Suprapubic skin (tissue), 4 donors: ENCODE results near the gene GMPPB. TPM values are rescaled to one million over a fixed set of nuclear protein-coding genes. Genes with fewer than 3 reads are reported as not detected.

Source experiments
- DNase-seq, 2 donors: peaks; one replicate each; pipeline ENCODE4 v3.0.0-alpha.2; 2019; ENCODE audit warnings: low spot score in 2 of 2
- H3K27ac ChIP-seq: fragments of 200-600 bp; sonication (generic); one replicate; pipeline ENCODE4 v1.5.1; 2019
- H3K27me3 ChIP-seq: fragments of 200-600 bp; sonication (generic); one replicate; pipeline ENCODE4 v1.5.1; 2019
- H3K36me3 ChIP-seq: fragments of 200-600 bp; sonication (generic); one replicate; pipeline ENCODE4 v1.5.1; 2019
- H3K4me1 ChIP-seq: fragments of 200-600 bp; sonication (generic); one replicate; pipeline ENCODE4 v1.5.1; 2019
- H3K4me3 ChIP-seq: fragments of 200-600 bp; sonication (generic); one replicate; pipeline ENCODE4 v1.5.1; 2019; ENCODE audit warnings: mild to moderate bottlenecking
- H3K9me3 ChIP-seq: fragments of 200-600 bp; sonication (generic); one replicate; pipeline ENCODE4 v1.5.1; 2019
- CTCF ChIP-seq, 2 donors: fragments of 200-600 bp in 1 of 2; fragments of 450-650 bp in 1 of 2; sonication (generic) in 1 of 2; IDR thresholded peaks; one replicate each; pipeline ENCODE4 v1.5.1; 2016 to 2019; ENCODE audit warnings: antibody characterized with exemption in 2 of 2, mild to moderate bottlenecking in 1 of 2, moderate library complexity in 1 of 2
- EP300 ChIP-seq: sonication (generic); formaldehyde crosslinking; IDR thresholded peaks from one replicate; pipeline ENCODE4 v1.6.1; 2017; ENCODE audit warnings: antibody characterized with exemption
- POLR2A ChIP-seq, 2 donors: fragments of 450-650 bp; IDR thresholded peaks; one replicate each; pipeline ENCODE4 v1.6.1; 2017; ENCODE audit warnings: antibody characterized with exemption in 2 of 2, mild to moderate bottlenecking in 2 of 2, moderate library complexity in 2 of 2
- POLR2AphosphoS5 ChIP-seq, 3 donors: sonication (generic); formaldehyde crosslinking; IDR thresholded peaks; one replicate each; pipeline ENCODE4 v1.6.1; 2017; ENCODE audit warnings: antibody characterized with exemption in 3 of 3
- WGBS: methylation state at CpG from one replicate; pipeline ENCODE4 v1.1.5; 2018; 5-methylcytosine and 5-hydroxymethylcytosine counted together
- total RNA-seq, 4 donors: library from RNA; depleted of rRNA; stranded (reverse); fragments of >200 nt; gene quantifications; one replicate each; pipeline ENCODE4 v1.1.0, GENCODE V29; 2016

Gene GMPPB
- total RNA-seq, 4 donors from 2014 or later, result 14.0 to 25.0 (median 17.3) TPM

GRCh38 chr3:49740427-49740826 is 16.7 kb upstream of the GMPPB start:
- H3K4me1 ChIP-seq, result no peaks in the 10 kb centered on the region
- H3K27me3 ChIP-seq, result no peaks in the 10 kb centered on the region
- TF ChIP-seq POLR2A (IDR thresholded peaks at IDR 0.05), result no peak
- no peak for TF ChIP-seq EP300
- no peak for TF ChIP-seq CTCF (IDR thresholded peaks at IDR 0.05)
- TF ChIP-seq POLR2AphosphoS5 (IDR thresholded peaks at IDR 0.05), result no peak
- H3K36me3 ChIP-seq, result peaks cover 39% of the 10 kb centered on the region
- DNase-seq, result no peak
- no peaks in the 10 kb centered on the region for H3K9me3 ChIP-seq
- H3K27ac ChIP-seq, result no peak overlapping the region
- H3K4me3 ChIP-seq, result no peak overlapping the region

GRCh38 chr3:49738067-49738713 is 14.4 kb upstream of the GMPPB start:
- Histone ChIP-seq H3K27me3 (no peaks in the 10 kb centered on the region), H3K27ac (no peak overlapping the region), H3K36me3 (peaks cover 45% of the 10 kb centered on the region), H3K4me3 (no peak overlapping the region), H3K9me3 (no peaks in the 10 kb centered on the region), H3K4me1 (no peaks in the 10 kb centered on the region)
- no peak for DNase-seq
- TF ChIP-seq POLR2A (IDR thresholded peaks at IDR 0.05) (no peak), EP300 (no peak), CTCF (IDR thresholded peaks at IDR 0.05) (no peak), POLR2AphosphoS5 (IDR thresholded peaks at IDR 0.05) (no peak)
- 93% methylated on average over 11 of the region's 11 CpGs for WGBS

- DNase-seq, result no peak
- no peak for TF ChIP-seq POLR2AphosphoS5 (IDR thresholded peaks at IDR 0.05)
- no peak for TF ChIP-seq POLR2A (IDR thresholded peaks at IDR 0.05)
- TF ChIP-seq CTCF (IDR thresholded peaks at IDR 0.05), result no peak
- TF ChIP-seq EP300, result no peak
- WGBS, result 94% methylated on average over 5 of the region's 6 CpGs
- Histone ChIP-seq H3K27me3 (no peaks in the 10 kb centered on the region), H3K9me3 (no peaks in the 10 kb centered on the region), H3K4me1 (no peaks in the 10 kb centered on the region), H3K36me3 (peaks cover 73% of the 10 kb centered on the region), H3K27ac (no peak overlapping the region), H3K4me3 (no peak overlapping the region)
These were observed 11.0 kb upstream of the GMPPB start for GRCh38 chr3:49734752-49735151.

- WGBS, result 89% methylated on average over 1 of the region's 1 CpG
- H3K9me3 ChIP-seq, result no peaks in the 10 kb centered on the region
- TF ChIP-seq EP300, result no peak
- no peak for TF ChIP-seq CTCF (IDR thresholded peaks at IDR 0.05)
- no peak for TF ChIP-seq POLR2A (IDR thresholded peaks at IDR 0.05)
- no peak for TF ChIP-seq POLR2AphosphoS5 (IDR thresholded peaks at IDR 0.05)
- no peak overlapping the region for H3K4me3 ChIP-seq
- no peak overlapping the region for H3K27ac ChIP-seq
- peak in 1 of 2 donors; percentile 35 for DNase-seq
- H3K36me3 ChIP-seq, result peaks cover 74% of the 10 kb centered on the region
- no peaks in the 10 kb centered on the region for H3K4me1 ChIP-seq
- no peaks in the 10 kb centered on the region for H3K27me3 ChIP-seq
These were observed 9.8 kb upstream of the GMPPB start for GRCh38 chr3:49733551-49733950.

GRCh38 chr3:49732597-49732996 is 8.8 kb upstream of the GMPPB start:
- H3K27ac ChIP-seq, result no peak overlapping the region
- no peaks in the 10 kb centered on the region for H3K4me1 ChIP-seq
- WGBS, result 91% methylated on average over 11 of the region's 11 CpGs
- H3K27me3 ChIP-seq, result no peaks in the 10 kb centered on the region
- no peaks in the 10 kb centered on the region for H3K9me3 ChIP-seq
- H3K4me3 ChIP-seq, result no peak overlapping the region
- H3K36me3 ChIP-seq, result peaks cover 70% of the 10 kb centered on the region
- DNase-seq, result peak in 1 of 2 donors; percentile 44
- TF ChIP-seq POLR2AphosphoS5 (IDR thresholded peaks at IDR 0.05), result no peak
- TF ChIP-seq EP300, result no peak
- no peak for TF ChIP-seq POLR2A (IDR thresholded peaks at IDR 0.05)
- TF ChIP-seq CTCF (IDR thresholded peaks at IDR 0.05), result no peak
